GM11168 (cell line): ENCODE data around the gene RGS14.

Experiments
- in situ Hi-C: fragments of 300-500 bp; cut with MboI; formaldehyde crosslinking; loops from one replicate; pipeline ENCODE4 v1.12.0; 2022; ENCODE audit warnings: low sequenced_read_pairs; ENCODE audit not compliant: unreplicated experiment

Gene RGS14, protein sequence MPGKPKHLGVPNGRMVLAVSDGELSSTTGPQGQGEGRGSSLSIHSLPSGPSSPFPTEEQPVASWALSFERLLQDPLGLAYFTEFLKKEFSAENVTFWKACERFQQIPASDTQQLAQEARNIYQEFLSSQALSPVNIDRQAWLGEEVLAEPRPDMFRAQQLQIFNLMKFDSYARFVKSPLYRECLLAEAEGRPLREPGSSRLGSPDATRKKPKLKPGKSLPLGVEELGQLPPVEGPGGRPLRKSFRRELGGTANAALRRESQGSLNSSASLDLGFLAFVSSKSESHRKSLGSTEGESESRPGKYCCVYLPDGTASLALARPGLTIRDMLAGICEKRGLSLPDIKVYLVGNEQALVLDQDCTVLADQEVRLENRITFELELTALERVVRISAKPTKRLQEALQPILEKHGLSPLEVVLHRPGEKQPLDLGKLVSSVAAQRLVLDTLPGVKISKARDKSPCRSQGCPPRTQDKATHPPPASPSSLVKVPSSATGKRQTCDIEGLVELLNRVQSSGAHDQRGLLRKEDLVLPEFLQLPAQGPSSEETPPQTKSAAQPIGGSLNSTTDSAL

DNA sequence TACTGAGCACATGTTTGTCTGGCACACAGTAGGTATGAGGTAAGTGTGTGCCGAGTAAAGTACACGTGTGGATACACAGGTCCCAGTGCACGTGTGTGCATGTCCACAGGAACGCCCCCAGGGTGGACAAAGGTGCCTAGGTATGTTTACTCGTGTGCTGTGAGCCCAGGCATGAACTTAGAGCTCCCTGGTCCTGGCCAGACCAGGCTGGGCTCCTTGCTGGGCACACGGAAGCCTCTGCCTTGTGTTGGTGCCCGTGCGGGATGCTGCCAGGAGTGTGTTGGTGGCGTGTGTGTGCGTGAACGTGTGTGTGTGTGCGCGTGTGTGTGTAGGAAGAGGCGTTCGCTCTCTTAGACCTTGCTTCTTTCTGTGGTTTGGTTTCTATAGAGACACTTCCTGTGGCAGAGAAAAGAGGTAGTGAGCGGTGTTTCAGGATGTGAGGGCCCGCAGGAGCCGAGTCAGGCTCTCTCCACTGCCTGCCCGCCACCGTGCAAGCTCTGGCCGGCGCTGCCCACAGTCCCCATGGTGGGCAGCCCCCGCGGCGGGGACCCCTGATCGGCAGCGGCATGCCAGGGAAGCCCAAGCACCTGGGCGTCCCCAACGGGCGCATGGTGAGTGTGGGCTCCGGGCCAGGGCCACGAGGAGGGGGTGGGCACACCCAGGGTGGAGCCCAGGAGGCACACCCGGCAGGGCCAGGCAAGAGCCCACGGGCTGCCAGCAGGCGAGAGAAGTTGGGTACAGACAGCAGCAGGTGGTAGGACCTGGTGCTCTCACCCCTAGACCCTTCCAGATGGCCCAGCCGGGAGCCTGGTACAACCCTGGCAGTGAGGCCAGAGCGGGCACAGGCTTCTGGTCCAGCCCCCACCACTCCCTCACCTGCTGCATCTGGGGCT lies at the start of gene RGS14:
Gene RGS14 (plus strand): TSS at position 466 of the 893 bp plus-strand sequence. CDS start 101 bp downstream, at position 567.
- in situ Hi-C loops: no loop called here

DNA sequence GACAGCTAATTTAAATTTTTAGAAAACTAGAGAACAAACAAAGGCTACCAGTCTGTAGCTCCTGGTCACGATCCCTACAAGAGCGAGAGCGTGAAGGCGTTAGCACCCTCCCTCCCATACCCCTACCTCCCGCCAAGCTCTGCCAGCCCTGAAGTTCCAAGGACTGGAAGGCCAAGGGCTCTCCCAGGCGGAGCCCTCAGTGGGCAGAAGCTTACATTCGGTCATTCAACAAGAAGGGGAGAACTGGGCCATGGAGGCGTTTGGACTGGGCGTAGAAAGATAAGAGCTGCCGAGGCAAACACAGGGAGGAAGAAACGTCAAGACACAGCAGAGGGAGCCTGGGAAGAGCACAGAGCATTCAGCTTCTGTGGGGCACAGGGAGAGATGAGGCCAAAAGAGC lies 49.0 kb upstream of the RGS14 start:
- in situ Hi-C loops: no loop called here

DNA sequence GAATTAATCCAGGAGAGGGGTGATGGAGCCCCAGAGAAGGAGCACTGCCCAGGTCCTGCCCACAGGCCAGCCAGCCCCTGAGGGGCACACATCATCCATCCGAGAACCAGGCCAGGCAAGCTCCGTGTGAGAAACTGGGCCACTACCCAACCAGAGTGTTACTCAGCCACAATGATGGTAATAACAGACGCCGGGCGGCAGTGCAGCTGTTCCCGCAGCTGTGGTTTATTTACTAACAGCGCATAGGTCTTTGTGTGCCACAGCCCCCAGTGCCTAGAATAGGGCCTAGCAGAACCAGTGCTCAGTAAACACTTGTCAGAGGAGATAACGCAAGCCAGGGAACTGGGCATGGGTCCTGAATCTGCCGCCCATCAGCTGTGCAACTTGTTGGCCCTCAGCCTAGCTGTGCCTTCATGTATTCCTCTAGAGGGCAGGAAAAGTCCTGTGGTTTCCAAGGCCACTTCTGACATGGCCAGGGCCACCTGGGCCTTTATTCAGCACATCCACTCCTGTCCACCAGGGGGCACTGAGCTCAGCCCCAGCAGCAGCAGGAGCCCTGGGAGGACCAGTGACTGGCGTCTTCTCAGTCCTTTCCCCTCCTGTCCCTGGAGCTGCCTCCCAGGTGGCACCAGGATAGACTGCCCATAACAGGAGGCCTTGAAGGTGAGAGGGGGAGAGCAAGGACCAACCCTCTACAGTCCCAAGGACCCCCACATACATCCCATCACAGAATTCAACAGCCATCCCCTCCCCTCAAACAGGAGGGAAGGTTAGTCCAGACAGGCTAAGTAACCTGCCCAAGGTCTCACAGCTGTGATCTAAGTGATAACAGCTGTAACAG lies 48.2 kb upstream of the RGS14 start:
- in situ Hi-C loops: loop anchor here (10.0 kb wide), 1 partner anchor 55 kb away; no protein-coding TSS in a partner anchor

DNA sequence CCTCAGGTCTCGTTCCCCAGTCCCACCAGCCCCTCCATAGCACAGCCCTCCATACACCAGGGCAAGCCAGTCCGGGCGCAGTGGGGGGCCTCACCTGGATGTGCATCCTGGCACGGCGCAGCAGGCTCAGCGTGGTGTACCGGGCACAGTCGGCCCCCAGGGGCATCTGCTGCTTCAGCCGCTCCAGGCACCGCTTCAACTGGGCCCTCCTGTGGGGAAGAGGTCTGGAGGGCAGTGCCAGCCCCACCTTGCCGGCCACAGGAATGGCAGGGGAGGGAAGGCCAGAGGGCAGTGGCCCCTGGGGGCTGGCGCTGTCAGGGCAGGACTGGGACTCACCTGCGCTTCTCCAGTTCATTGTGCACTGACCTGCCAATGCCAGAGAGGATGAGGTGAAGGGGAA lies 47.4 kb upstream of the RGS14 start:
- in situ Hi-C loops: loop anchor here (10.0 kb wide), 1 partner anchor 54 kb away; no protein-coding TSS in a partner anchor

DNA sequence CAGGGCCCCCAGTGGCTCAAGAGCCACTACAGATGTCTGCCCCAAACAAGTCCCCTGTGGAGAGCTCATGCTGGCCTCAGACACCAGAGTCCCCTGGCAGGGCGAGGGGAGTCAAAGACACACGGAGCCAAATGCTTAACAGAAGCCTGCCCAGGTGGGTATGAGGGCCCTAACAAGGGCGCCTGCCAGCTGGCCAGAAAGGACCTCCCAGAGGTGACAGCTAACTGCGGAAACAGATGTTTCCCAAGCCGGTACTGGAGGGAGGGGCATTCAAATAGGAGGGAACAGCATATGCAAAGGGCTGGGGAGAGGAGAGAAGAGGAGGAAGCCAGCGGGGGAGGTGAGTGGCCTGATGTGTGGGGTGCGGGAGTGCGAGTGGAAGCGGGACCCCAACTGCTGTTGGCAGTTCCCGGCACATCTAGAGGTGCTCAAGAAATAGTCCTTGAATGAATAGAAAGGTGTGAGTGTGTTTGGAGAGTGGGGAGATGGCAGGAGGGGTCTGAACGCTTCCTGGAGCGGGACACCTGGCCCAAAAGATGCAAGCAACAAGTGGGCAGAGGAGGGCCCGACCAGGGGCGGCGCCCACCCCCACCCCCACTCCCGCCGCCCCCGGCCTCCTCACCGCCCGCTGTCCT lies 46.9 kb upstream of the RGS14 start:
- in situ Hi-C loops: loop anchor here (10.0 kb wide), 1 partner anchor 54 kb away; no protein-coding TSS in a partner anchor

DNA sequence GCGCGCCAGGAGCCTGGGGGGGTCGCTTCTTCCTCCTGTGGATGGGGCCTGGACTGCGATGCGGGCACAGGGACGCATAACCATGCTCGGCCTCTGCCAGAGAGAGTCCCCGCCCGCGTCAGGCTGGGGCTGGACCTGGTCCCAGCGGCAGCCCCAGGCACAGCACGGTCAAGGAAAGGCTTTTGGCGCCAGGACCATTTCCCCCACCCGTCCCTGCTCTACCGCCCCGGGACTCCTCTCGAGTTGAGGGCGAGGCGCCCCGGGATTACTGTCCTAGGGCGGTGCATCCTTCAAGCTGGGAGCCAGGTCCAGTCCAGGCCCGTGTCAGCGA lies 46.4 kb upstream of the RGS14 start:
- in situ Hi-C loops: loop anchor here (10.0 kb wide), 1 partner anchor 53 kb away; no protein-coding TSS in a partner anchor

DNA sequence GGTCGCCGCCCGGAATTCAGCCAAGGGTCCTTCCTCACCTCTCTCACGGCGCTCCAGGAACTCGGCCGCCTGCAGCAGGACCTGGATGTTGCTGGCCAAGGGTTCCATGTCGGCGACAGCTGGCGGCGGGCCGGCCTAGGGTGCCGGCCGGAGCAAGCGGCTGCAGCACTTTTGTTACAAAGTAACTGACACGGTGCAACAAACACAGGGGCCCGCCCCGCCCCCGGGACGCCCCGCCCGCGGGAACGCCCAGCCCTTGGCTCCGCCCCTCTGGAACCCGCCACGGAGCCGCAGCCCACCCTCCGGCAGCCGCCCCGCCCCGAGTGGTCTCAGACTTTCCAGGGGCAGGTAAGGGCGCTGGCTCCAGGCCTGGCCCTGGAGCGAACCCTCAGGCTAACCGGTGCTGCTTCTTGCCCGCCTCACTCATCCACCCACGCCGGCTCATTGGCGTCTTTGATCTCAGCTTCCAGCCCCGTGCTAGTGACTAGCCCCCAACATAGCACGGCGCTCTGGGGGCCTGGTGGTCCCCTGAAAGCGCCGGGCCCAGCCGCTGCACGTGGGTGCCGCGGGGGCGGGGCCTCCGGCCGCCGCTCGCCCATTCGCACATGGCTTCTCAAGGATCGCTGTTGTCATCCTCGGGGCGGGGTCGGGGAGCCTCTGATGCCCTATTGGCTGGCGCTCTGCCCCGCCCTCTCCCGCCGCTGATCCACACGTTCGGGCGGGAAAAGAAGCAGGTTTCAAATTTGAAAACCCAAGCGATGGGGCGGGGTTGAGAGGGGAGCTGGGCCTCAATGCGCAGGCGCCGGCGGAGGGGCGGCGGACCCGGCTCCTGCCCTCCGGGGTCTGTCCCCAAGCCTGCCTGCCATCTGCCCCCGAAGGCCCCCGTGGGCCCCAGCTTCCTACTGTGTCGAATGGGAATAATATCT lies 45.7 kb upstream of the RGS14 start, which contains the start of gene MXD3:
Gene MXD3 (minus strand): TSS at position 176 of the 926 bp plus-strand sequence. CDS start 68 bp downstream, at position 108.
- in situ Hi-C loops: loop anchor here (10.0 kb wide), 1 partner anchor 53 kb away; no protein-coding TSS in a partner anchor

DNA sequence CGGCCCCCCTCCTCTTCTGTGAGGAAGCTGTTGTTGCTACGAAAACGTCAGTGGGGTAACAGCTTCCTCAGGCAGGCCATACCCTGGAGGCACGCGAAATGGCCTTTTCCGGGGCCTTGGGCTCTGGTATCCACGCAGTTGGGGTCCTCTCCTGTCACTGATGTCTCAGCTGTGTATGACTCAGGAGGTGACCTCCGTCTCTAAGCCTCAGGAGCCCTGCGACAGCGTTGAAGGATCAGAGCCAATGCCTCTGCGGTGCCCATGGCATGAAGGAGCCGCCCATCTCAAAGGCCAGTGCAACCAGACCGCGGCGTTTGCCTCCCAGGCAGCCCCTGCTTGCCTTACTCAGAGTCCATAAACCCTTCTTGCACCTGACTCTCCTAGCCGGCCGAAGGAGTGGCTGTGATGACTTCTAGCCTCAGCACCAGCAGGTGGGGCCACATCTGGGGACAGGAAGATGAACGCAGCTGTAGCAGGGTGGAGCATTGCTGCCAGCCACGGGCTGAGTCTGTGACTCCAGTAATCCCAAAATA lies 45.0 kb upstream of the RGS14 start:
- in situ Hi-C loops: loop anchor here (10.0 kb wide), 1 partner anchor 52 kb away; no protein-coding TSS in a partner anchor

DNA sequence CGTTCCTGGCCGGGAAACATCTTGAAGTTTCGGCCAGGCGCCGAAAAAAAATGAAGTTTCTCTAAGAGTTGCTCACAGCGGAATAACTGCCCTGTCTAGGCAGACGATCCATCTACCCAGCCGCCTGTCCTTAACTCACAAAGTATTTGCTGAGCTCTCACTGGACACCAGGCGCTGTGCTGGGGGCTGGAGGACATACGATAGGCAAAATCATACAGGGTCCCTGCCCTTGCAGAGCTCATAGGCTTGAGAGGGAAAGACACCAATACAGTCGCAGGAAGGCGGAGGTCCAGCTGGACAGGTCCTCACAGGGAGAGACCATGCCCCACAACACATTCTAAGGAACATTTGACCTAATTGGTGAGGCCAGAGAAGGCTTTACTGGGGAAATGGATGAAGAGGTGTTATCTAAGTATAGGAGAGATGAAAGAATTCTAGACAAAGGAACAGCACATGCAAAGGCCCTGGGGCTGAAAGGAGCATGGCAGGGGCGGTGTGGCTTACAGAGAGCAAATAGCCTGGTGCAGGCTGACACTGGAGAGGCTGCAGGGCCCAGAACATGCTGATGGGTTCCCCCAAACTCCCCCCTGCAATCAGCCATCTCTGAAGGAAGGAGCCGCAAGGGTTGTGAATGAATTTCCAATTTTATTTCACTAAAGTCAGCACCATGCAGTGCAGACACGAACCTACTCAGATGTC lies 44.0 kb upstream of the RGS14 start:
- in situ Hi-C loops: loop anchor here (10.0 kb wide), 1 partner anchor 51 kb away; no protein-coding TSS in a partner anchor

DNA sequence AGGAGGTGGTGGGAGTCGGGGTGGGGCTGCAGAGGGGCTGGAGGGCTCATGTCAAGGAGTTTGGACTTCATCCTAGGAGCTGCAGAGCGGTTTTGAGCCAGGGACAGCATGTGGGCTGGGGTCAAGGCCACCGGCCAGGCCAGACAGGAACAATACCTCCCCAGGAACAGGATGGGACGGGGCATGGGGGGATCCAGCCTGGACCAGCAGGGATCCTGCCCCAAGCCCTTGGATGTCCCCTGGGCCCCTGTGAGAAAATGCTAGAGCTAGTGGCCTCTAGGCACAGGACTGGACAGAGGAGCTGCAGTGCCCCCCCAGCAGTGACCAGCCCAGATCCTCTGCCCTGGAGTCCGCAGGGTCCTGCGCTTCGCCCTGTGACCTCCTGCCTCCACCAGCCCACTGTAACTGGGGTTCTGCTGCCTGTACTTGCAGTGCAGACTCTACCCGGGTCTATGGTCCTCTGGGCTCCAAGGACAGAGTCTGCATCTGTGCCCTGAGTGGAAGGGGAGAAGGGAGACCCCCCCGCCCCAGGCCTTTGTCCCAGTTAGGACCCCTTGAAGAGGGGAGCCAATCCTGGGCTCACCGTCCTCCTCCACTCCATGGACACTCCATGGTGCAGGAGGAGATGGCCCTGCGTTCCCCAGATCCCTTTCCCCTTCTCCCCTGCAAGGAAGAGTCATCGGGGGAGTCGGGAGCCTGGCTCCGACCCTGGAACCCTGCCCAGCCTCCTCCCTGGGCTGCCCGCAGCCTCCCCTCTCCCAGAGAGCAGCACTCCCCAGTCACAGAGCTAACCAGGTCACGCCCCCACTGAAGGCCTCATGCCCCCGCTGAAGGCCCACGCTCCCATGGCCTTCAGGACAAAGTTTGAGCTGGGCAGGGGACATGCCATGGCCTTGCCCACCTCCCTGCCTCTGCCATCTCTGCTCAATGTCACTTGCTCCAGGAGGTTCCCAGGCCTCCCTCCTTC lies 43.1 kb upstream of the RGS14 start:
- in situ Hi-C loops: loop anchor here (5.0 to 10.0 kb wide), 2 partner anchors 50 to 68 kb away; partner anchors contain the start of gene SLC34A1

DNA sequence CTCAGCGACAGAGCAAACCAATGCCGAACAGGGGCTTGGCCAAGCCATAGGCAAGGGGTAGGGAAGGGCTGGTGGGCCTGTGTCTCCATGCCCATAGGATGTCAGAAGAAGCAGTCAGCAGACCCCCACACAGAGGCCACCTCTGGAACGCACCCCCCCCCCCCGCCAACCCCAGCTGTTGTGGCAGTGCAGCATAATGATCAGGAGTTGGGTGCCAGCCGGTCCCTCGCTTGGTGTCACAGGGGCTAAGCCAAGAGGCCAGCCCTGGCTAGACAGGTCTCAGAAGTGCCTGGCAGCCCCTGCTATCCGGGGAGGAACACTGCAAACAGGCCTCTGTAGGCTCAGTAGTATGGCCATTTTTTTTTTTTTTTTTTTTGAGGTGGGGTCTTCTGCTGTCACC lies 42.3 kb upstream of the RGS14 start:
- in situ Hi-C loops: loop anchor here (5.0 to 10.0 kb wide), 2 partner anchors 49 to 67 kb away; partner anchors contain the start of gene SLC34A1

DNA sequence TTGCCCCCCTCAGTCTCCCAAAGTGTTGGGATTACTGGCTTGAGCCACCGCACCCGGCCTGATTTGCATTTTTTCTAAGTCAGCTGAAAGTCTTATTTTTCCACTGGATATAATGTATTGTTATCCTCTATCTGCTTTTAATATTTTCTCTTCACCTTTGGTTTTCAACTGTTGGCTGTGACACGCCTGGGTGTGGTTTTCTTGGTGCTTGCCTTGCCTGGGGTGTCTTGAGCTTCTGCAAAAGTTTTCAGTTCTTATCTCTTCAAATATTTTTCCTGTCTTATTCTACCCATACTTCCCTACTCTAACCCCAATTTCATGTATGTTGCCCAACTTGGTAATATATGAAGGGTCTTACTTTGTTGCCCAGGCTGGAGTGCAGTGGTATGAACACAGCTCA lies 41.7 kb upstream of the RGS14 start:
- in situ Hi-C loops: loop anchor here (5.0 to 10.0 kb wide), 2 partner anchors 49 to 66 kb away; partner anchors contain the start of gene SLC34A1

DNA sequence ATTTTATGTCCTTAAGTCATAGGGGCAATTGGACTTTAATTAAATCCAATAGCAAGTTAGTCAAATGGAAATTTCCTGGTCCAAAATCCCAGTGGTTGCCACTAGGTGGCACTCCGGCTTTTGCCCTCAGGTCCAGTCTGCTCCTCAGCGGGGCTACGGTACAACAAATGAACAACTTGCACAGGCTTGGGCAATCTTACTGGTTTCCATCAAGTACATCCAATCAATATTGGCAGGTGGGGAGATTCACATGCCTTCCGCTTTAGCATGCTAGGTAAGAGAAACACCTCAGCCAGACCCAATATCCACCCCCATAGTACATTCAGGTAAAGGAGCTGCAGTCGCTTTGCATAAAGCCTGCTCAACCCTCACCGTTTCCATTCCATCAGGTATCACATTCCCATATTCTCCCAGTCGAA lies 39.8 kb upstream of the RGS14 start:
- in situ Hi-C loops: loop anchor here (5.0 to 10.0 kb wide), 2 partner anchors 47 to 64 kb away; partner anchors contain the start of gene SLC34A1

DNA sequence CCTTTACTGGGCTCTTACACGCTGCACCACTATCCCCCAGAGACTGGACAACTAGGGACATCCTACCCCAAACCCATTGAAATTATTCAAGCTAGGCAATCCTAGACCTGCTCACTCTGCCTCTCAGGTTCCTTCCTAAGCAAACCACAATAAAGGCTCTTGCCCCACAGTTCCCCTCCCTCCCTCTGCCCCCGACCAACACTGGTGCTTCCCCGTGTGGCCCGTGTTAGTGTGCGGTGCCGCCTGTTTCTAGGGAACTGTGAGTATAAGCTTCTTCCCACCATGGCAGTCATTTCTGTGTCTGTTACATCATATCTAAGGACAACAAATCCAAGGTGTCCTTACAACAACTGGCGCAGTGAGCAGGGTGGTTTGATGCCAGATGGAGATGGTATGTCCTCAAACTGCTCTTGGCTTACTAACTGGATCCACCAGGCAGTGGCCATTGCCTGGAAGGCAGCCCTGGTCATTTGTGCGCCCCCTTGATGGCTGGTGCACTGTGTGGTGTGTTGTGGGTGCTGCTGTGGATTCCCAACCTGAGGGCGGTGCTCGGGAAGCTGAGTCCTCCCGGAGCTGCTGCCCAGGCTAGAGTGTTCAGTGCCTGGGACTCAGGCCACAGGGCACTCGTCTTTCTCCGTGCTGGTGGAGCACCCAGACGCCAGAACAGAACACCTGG lies 37.7 kb upstream of the RGS14 start:
- in situ Hi-C loops: loop anchor here (5.0 to 10.0 kb wide), 2 partner anchors 45 to 62 kb away; partner anchors contain the start of gene SLC34A1

DNA sequence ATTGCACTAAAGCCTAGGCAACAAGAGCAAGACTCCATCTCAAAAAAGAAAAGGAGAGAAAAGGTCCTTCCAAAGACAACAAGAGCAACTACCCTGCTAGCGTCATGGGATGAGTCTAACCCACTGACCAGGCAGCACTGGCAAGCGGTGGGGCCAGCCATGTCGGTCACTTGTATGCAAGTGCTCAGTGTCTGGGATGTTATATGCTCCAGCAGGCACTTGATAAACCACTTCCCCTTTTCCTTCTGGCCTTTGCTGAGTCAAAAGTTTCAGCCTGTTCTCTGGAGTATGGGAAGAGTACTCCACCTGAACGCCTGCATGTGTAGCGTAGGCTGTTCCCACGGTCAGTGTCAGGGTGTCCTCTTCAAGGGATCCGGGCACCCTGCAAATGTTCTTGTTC lies 36.8 kb upstream of the RGS14 start:
- in situ Hi-C loops: no loop called here
